HG03060 (cell line): ENCODE data around the gene ZNF525.
A peak's percentile ranks its signal among the peaks of the same experiment; 100 is the strongest.
"Not testable (repeated sequence)": the region's sequence is repeated elsewhere in the genome, so short reads cannot be mapped to it uniquely, and the experiment has no call there.

Experiments
- ATAC-seq: cut with Tn5 transposase; IDR thresholded peaks from one replicate; pipeline ENCODE4 v1.9.1; 2021; ENCODE audit warnings: low read depth, moderate number of reproducible peaks; ENCODE audit not compliant: unreplicated experiment

Gene ZNF525

DNA sequence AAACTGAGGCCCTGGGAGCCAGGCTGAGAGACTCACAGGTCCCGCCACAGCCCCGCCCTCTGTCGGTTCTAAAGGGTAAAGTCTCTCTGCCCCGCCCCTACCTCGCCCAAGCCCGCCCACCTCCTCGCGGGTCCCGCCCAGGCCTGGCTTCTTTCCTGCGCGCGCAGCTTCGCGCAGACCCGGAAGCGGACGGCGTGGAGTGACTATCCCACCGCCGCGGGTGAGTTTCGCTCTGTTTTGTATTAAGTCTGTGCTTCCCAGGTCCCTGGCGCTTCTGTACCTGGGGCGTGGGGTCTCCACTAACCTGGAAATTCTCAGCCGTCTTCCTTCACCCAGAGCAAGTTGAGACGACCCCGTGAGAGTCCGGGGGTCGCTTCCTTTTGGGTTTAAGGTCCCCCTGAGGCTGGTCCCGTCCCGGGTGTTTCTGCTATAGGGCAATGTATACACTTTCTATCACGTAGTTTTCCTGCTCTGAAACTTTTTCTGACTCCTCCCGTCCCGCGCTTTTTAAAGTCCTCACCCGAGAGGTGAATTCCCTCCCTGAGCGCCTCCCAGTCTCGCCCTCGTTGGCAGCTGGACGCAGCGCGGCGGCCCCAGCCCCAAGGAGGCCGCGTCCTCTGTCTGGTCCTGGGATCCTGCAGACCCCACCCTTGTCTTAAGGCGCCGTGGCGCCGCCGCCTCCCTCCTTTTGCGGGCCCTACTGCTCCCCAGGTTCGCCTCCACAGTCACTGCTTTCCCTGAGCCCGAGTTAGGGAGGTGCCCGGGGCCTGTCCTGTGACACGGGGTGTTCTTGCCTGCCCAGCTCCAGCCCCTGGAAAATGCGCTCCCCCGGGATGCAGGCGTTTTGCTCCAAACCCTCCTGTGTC is 29.7 kb downstream of the ZNF525 start, which contains the start of gene ZNF765:
Gene ZNF765, plus strand, starts transcription at position 176 of the 866 bp plus-strand sequence. CDS start 2,867 bp downstream, outside the sequence.
- no peak for ATAC-seq

DNA sequence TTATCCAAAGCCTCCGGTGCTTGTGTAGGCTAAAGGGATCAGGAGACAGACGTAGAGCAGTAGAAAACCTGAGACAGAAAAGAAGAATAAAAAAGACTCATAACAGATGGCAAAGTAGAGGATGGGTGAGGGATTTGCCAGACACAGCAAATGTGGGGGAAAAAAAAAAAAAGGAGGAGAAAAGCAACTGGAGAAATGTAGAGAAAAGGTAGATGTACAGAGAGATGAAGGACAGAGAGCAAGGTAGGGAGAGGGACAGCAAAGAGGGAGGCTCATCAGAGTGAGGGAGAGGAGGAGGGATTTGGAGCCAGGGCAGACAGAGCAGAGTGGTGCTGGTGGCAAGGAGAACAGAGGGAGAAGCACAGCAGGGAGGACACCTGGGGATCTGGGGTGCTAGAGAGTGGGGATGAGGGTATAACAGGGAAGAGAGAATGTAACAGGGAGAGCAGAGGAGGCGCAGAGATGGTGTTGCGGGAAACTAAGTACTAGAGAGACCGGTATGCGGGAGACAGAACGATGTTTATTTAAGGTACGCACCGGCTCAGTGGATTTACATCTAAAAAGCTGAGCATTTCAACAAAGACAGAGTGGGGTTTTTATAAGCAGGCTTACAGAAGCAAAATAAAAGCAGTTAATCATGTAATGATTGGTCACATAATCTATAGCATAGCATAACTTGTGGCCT is 30.5 kb downstream of the ZNF525 start:
- ATAC-seq = not testable (repeated sequence)

DNA sequence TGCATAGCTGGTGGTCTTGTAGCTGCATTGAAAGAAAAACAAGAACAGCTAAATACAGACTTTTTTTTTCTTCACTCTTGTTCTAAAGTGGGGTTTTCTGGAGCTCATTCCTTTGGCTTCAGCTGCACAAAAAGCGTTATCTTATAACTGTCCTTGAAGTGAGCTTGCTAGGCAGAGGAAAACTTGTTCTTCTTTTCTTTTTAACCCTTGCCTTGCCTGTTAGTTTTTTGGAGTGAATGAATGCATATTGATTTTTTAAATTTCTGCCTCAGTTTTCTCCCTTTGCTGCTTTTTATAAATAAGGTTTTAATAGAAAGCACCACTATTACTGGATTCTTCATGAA is 31.0 kb downstream of the ZNF525 start:
- no peak for ATAC-seq

- not testable (repeated sequence) for ATAC-seq
Measured at GRCh38 chr19:53397918-53398317, 32.4 kb downstream of the ZNF525 start.

GRCh38 chr19:53409505-53410204 is 44.1 kb downstream of the ZNF525 start:
- no peak for ATAC-seq

DNA sequence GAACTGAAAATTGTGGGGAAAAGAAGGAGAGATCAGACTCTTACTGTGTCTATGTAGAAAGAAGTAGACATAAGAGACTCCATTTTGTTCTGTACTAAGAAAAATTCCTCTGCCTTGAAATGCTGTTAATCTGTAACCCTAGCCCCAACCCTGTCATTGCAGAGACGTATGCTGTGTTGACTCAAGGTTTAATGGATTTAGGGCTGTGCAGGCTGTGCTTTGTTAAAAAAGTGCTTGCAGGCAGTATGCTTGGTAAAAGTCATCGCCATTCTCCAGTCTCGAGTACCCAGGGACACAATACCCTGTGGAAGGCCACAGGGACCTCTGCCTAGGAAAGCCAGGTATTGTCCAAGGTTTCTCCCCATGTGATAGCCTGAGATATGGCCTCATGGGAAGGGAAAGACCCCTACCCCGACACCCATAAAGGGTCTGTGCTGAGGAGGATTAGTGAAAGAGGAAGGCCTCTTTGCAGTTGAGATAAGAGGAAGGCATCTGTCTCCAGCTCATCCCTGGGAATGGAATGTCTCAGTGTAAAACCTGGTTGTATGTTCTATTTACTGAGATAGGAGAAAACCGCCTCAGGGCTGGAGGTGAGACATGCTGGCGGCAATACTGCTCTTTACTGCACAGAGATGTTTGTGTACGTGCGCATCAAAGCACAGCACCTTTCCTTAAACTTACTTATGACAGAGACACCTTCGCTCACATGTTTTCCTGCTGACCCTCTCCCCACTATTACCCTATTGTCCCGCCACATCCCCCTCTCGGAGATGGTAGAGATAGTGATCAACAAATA is 55.2 kb downstream of the ZNF525 start:
- ATAC-seq = not testable (repeated sequence)

- no peak for ATAC-seq
Measured at GRCh38 chr19:53422551-53422950, 57.0 kb downstream of the ZNF525 start.

DNA sequence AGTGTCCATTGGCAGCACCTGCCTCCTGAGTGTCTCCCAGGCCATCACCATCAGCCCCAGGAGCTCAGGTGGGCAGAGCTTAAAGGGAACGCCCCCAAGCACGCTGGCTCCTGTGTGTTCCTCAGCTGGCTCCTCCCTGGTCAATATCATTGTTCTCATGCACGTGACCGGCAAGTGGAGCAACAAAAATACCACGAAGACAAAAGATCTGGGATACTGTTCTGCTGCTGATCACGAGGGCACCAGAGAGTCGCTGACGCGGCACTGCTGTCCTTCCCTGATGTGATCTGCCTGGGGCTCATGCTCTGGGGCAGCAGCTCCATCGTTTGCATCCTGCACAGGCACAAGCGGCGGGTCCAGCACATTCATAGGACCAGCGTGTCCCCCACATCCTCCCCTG is 57.6 kb downstream of the ZNF525 start:
- ATAC-seq = not testable (repeated sequence)

- not testable (repeated sequence) for ATAC-seq
Measured at GRCh38 chr19:53423680-53424079, 58.2 kb downstream of the ZNF525 start.

DNA sequence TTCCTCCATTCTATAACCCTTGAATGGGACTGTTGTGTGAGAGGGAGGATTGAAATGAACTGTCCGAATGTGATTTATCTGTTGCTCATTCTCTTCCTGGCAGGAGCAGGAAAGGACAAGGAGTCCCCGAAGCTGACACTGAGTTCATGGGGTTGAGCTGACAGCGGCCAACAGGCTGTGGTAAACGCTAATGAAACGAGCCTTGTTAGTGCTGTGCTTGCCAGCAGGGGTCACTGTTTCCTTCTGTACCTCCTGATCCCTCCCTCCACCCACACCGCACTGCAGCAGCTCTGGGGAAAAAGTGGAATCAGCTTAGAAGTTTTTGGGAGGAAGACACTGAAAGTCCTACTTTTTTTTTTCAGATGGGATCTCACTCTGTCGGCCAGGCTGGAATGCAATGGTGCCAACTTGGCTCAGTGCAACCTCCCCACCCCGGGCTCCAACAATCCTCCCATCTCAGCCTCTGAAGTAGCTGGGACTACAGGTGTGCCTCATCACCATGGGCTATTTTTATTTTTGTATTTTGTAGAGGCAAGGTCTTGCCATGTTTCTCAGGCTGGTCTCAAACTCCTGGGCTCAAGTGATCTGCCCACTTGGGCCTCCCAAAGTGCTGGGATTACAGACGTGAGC is 59.6 kb downstream of the ZNF525 start:
- ATAC-seq = no peak

GRCh38 chr19:53431399-53432087 is 66.0 kb downstream of the ZNF525 start, which contains the start of gene ZNF761:
Gene ZNF761 (plus strand): TSS chr19:53431984. CDS start chr19:53447269, 15,285 bp downstream.
- ATAC-seq = peak; percentile 81

GRCh38 chr19:53432088-53432661 is 66.7 kb downstream of the ZNF525 start:
- peak; percentile 10 for ATAC-seq
